Activated CD4-positive, alpha-beta T cell treated with anti-CD3 and anti-CD28 coated beads for 48 hours (primary cell): ENCODE results near the gene BORCS8.
"Not testable (repeated sequence)": the region's sequence is repeated elsewhere in the genome, so short reads cannot be mapped to it uniquely, and the experiment has no call there.

Experiments
- DNase-seq: peaks from one replicate; pipeline ENCODE4 v3.0.0-alpha.2; 2020

BORCS8 gene

DNA sequence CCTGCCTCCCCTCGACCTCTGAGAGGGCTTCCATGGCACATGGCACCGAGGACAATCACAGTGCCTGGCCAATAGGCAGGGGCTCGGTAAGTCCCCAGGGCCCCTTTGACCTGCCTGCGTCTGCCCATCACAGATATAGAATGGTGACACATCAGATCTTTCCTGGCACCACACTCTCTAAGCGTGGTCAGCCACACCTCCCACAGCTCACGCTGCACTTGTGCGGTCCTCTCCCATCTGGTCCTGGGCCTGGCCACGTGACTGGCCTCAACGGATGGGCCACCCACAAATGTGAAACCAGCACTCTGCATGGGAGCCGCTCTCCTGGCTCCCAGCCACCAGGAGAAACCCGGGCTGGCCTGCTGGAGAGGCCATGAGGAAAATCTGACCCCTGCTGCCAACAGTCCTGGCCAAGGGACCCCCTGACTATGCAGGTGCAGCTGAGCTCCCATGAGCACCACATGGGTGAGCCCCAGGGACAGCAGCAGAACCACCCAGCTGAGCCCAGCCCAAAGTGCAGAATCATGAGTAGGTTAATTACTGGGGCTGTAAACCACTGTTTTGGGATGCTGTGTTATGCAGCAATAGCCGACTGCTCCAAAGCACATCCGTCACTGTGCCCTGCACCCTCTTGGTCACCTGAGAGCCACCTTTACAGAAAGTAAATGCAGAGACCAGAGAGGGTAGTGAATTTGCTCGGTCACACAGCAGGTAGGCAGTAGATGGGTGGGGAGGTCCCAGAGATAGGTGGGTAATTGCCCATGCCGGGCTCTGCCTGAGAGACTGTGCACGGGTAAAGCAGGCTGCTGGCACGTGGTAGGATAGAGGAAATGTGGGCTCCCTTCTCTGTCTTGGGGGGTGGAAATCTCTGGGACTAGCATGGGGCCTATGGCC lies 12.2 kb downstream of the BORCS8 start:
- DNase-seq, result no peak

- DNase-seq, result no peak
Measured at GRCh38 chr19:19176950-19177349, 15.0 kb downstream of the BORCS8 start.

GRCh38 chr19:19173243-19173642 lies 18.7 kb downstream of the BORCS8 start:
- DNase-seq, result not testable (repeated sequence)

DNA sequence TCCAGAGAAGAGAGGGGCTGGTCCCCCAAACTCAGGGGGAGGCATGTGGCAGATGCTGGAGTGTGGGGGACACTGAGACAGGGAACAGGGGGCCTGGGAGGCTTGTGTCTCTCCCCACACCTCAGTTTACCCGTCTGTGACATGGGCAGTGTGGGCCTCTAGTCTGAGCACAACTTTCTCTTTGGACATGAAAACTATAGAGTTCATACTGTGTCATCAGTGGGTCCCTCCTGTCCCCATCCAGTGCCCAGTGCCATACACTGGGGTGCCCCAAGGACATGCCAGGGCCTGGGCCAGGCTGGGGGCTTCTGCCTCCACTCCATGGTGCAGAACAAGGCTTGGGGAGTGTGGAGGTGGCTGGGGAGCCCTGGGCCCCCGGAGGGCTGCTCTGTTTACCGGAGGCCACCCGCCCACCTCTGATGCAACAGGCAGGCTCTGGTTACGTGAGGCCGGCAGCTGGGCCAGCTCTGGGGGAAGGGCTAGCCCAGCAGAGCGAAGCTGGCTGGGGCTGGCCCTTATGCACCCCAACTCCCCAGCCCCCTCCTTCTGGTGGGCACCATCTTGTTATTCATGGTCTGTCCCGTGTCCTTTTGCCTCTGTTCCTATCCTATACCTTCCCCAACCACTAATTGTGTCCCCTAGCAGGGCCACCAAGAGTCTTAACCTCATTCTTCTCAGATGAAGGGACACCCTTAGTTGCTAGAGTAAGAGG lies 20.0 kb downstream of the BORCS8 start:
- DNase-seq, result no peak

GRCh38 chr19:19170873-19171672 lies 20.9 kb downstream of the BORCS8 start:
- no peak for DNase-seq

GRCh38 chr19:19170053-19170872 lies 21.7 kb downstream of the BORCS8 start, which contains the start of gene MEF2B:
TSS of gene MEF2B (minus strand) at chr19:19170263. CDS start at chr19:19150735, 19,528 bp downstream.
- peak; percentile 91 for DNase-seq

DNA sequence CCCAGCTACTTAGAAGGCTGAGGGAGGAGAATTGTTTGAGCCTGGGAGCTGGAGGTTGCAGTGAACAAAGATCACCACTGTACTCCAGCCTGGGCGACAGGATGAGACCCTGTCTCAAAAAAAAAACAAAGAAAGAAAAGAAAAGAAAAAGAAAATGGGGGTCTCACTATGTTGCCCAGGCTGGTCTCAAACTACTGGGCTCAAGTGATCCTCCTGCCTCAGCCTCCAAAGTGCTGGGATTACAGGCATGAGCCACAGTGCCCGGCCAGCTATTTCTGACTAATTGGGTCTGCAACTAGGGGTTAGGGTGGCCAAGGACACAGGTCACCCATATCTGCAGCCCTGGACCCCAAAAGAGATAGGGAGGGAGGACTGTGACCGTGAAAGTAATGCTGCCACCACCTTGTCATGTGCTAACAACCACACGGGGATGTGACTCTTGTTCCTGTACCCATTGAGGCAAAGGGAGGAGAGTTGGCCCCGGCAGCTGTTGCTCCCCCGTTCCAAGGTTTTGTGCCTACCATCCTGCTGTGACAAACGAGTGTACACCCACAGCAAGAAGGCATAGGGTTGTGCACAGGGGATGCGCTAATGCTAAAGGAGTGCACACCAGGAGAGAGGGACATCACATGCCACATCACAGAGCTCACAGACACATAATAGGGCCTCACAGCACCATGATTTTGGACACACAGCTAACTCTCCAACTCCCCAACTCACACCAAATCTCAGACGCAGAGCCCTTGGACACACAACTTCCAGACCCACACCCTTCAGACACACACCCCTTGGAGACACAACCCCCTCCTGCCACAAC lies 22.5 kb downstream of the BORCS8 start:
- DNase-seq, result no peak

GRCh38 chr19:19167612-19168011 lies 24.3 kb downstream of the BORCS8 start:
- no peak for DNase-seq

DNA sequence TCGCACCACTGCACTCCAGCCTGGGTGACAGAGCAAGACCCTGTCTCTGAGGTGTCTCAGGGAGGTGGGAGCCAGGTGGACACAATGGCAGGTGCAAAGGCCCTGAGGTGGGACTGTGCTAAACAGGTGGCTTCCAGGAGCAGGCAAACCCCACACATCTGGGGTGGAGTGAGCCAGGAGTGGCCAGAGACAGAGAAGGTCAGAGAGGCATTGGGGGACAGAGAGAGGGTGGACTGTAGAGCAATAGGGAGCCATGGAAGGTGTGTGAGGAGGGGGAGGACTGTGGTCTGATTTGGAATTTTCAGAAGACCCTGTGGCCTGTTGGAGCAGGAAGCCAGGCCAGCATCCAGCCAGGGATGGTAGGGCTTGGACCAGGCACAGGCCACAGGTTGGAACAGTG lies 26.6 kb downstream of the BORCS8 start:
- DNase-seq, result no peak

DNA sequence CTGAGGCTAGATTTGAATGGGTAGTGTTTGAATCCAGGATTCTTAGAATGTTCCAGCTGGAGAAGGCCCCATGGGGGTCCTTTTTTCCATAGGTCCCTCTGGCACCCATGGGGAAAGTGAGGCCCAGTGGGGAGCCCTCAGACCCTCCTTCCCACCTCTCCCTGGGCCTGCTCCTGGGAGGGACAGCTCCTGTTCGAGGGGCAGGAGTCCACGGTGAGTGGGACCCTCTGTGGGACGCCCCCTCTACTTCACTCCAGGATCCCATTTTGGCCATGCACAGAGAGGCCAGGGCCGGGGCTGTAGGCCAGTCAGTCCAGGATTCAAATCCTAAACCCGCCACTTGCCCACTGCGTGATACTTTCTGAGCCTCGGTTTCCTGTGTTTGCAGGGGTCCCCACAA lies 29.5 kb downstream of the BORCS8 start:
- DNase-seq, result no peak

- no peak for DNase-seq
Measured at GRCh38 chr19:19160461-19161035, 31.4 kb downstream of the BORCS8 start.

- no peak for DNase-seq
Measured at GRCh38 chr19:19159534-19159933, 32.4 kb downstream of the BORCS8 start.

DNA sequence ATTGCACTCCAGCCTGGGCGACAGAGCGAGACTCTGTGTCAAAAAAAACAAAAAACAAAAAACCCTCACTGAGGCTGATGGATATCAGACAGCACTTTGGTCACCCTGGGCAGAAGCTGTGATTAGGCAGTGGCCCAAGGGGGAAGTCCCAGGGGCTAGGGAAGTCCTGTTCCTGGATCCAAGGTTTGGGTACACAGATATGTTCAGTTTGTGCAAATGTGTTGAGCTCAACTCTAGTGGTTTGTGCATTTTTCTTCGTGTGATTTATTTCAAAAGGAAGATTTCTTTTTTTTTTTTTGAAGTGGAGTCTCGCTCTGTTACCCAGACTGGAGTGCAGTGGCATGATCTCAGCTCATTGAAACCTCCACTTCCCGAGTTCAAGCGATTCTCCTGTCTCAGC lies 34.1 kb downstream of the BORCS8 start:
- DNase-seq, result no peak

DNA sequence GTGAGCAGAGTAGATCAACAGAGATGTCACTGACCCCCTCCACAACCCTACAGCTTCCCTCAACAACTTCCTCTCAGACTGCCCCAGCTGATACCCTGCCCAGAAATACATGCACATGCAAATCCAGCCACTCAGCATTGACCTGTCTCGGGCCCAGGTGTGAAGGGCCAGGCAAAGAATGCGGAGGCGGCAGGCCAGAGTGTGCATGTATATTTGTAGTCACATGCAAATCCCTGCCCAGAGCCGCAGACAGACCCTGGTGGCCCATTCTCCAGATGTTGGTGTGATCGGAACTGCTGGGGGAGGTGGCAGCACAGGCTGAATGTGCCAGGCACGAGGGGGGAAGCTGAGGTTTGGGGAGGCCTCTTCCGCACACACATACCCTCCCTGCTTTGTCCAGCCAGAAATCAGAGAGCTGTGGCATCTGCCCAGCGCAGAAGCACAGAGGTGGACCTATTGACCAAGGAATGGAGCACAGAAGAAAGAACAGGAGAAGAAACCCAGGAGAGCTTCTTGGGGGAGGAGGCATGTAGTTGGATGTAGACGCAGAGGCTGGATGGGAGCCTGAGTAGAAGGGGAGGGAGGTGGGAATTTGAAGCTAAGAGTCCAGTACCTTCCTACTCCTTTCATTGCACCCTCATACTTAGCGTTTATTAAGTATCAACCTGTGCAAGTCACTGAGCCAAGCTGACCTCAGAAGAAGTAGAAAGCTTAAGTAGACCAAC lies 36.3 kb downstream of the BORCS8 start:
- DNase-seq, result no peak

DNA sequence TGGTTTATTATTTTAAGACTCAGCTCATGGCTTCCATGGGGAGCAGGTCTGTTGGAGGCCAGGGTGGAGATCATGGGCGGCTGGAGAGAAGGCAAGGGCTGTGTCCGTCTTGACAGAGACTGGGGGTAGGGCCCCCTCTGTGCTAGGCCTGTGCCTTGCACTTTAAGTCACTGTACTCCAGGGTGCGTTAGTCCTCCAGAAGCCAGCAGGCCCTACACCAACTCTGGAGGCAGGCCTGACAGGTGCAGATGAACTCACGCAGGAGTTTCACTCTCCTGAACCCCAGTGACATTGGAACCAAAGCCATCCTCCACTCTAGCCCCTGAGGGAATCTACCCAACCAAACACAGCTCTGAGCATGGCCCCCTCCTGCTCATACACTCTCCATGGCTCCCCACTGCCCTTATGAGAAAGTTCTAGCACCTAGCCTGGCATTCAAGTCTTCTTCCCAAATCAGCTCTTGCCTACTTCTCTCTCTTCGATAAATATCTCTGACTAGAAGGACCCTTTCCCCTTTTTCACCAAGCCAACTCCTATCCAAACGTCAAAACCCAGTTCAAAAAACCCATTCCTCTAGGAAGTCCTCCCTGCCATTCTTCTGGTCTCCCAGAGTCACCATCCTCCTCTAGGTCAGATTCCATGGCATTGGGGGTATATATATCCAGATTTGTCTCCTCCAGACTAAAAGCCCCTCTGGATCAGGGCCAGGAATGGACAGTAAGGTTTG lies 37.0 kb downstream of the BORCS8 start:
- DNase-seq, result no peak

- DNase-seq, result no peak
Measured at GRCh38 chr19:19152668-19153384, 39.1 kb downstream of the BORCS8 start.

DNA sequence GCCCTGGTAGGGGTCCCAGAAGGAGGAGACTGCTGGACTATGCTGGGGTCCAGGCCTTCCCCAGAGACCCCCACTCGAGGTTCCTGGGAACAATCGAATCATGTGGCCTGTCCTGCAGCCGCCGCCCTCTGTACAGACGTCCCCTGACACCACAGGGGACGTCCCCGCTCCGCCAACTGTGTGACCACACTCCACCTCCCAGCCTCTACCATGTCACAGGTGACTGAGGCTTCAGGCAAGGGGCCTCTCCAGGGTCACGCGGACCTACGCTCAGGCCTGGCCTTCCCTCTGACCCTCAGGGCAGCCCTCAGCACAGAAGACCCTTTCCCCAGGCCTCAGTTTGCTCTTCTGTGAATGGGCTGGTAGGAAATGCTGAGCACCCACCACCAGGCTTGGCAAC lies 40.5 kb downstream of the BORCS8 start:
- no peak for DNase-seq

- DNase-seq, result no peak
Measured at GRCh38 chr19:19149435-19149834, 42.5 kb downstream of the BORCS8 start.

GRCh38 chr19:19148504-19148903 lies 43.4 kb downstream of the BORCS8 start:
- DNase-seq, result not testable (repeated sequence)
